Astrocyte of the cerebellum (primary cell): Measurements from ENCODE around the gene ZNF516.

ENCODE experiments used
- DNase-seq: peaks from one replicate; pipeline ENCODE4 v3.0.0-alpha.2; 2011; ENCODE audit warnings: low read depth
- H3K4me3 ChIP-seq: 2 replicates; pipeline ENCODE4 v1.5.1; 2011; ENCODE audit warnings: mild to moderate bottlenecking, low read depth, low read length, moderate library complexity
- CTCF ChIP-seq: IDR thresholded peaks from 2 replicates; pipeline ENCODE4 v1.5.1; 2012; ENCODE audit warnings: low read length, low read depth, moderate library complexity, mild to moderate bottlenecking; ENCODE audit errors: missing control alignments
- in situ Hi-C: cut with HindIII; loops from 2 replicates; pipeline ENCODE4 v1.10.0; 2017; ENCODE audit warnings: low sequenced_read_pairs

ZNF516 gene

GRCh38 chr18:76387608-76388007 lies 107.4 kb downstream of the ZNF516 start:
- TF ChIP-seq CTCF, result no peak
- in situ Hi-C loops, result loop anchor here (25.0 kb wide), 1 partner anchor 300 kb away; no protein-coding TSS in a partner anchor
- DNase-seq, result no peak
- H3K4me3 ChIP-seq, result no peak overlapping the region

DNA sequence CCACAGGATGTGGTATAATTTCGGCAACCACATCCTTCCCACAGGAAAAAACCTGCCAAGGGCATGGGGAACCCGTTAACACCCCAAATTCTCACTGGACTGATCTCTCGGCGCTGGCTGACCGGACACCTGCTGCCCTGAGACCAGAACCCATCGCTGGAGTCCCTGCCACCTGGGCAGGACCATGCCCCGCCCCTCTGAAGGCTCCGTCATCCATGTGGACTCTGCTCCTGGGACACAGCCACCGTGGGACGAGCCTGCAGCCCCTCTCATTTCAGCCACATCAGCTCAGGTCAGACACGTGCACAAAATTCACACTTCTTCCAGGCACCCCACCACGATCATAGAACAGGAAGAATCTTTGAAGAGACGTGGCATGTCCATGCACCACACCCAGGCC lies 108.2 kb downstream of the ZNF516 start:
- H3K4me3 ChIP-seq, result no peak overlapping the region
- DNase-seq, result no peak
- TF ChIP-seq CTCF, result no peak
- in situ Hi-C loops, result loop anchor here (25.0 kb wide), 1 partner anchor 300 kb away; no protein-coding TSS in a partner anchor

DNA sequence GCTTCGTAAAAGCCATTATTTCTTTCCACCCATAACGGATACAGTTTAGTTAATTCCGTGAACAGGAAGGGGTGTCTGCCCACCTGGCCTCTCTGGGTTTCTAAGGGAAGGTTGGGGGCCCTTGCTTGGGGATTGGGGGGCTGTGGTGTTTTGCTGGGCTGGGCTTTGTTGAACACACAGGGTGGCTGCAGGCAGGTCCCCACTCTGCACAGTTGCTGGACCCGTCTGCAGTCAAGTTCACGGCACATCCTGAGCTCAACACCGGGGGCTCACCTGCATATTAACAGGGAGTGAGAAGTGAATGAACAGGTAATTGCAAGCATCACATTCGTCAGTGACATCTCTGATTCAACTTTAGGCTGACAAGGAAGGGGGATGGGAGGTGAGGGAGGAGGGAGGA lies 109.0 kb downstream of the ZNF516 start:
- TF ChIP-seq CTCF, result no peak
- in situ Hi-C loops, result loop anchor here (25.0 kb wide), 1 partner anchor 301 kb away; no protein-coding TSS in a partner anchor
- no peak for DNase-seq
- H3K4me3 ChIP-seq, result no peak overlapping the region

DNA sequence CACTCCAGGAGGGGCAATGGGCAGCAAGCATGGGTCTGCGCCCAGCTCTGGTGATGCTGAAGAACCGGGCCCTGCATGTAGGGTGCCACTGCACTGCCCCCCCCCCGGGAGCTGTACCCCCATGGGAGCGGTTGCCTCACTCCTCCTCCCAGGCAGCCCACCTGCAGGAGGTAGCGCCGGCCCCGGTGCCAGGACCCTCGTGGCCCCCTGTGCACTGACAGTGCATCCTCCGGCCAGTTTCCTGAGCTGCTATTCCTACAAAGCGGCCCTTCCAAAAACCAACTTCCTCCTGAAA lies 109.4 kb downstream of the ZNF516 start:
- in situ Hi-C loops, result loop anchor here (25.0 kb wide), 1 partner anchor 302 kb away; no protein-coding TSS in a partner anchor
- H3K4me3 ChIP-seq, result no peak overlapping the region
- no peak for TF ChIP-seq CTCF
- no peak for DNase-seq

DNA sequence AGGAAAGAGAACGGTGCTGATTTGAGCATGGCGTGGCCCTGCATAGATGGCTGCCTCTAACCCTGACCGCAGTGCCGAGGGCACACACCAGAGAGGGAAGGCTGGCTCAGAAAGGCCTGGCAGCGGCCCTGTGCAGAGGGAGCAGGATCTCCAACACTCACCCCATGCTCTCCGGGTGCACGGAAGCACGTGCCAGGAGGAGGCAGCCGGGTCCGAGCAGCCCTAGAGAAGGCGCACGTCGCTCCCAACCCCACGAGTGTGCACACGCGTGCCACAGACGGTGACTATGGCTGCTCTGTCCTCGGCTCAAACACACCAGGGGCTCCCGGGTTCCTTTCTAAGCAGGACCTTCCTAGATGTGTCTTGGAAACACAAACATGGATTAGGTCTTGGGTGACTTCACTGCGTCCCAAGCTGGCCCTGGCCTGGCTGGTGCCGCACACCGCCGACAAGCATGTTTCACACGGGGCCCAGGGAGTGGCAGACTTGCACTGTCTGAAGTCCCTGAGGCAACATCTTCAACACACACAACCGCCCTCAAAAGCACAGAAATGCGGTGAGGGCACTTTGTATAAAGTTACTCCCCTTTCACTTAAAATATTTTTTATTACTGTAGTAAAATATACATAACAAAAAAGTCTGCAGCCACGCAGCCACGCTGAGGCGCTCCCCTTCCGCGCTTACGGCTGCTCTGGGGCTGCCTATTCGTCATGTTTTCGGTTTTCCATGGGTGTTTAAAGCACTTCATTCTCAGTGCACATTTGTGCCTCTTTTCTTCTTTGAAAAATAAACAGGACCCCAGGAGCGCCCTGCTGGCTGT lies 110.0 kb downstream of the ZNF516 start:
- in situ Hi-C loops, result loop anchor here (25.0 kb wide), 1 partner anchor 302 kb away; no protein-coding TSS in a partner anchor
- no peak for DNase-seq
- H3K4me3 ChIP-seq, result no peak overlapping the region
- no peak for TF ChIP-seq CTCF

- DNase-seq, result no peak
- no peak overlapping the region for H3K4me3 ChIP-seq
- in situ Hi-C loops, result loop anchor here (25.0 kb wide), 1 partner anchor 303 kb away; no protein-coding TSS in a partner anchor
- TF ChIP-seq CTCF, result no peak
These were observed 110.8 kb downstream of the ZNF516 start for GRCh38 chr18:76384114-76384790.
